CD14-positive monocyte (primary cell): ENCODE measurements around the gene PLCH1. TPM values are rescaled to one million over a fixed set of nuclear protein-coding genes. Genes with fewer than 3 reads are reported as not detected.

ENCODE experiments used
- DNase-seq, 3 donors: peaks; one replicate each; pipeline ENCODE4 v3.0.0-alpha.2; 2011 to 2022
- H2AFZ ChIP-seq: 2 replicates; pipeline ENCODE4 v1.6.0; 2012; ENCODE audit warnings: mild to moderate bottlenecking, low read depth, low read length, inconsistent platforms; ENCODE audit not compliant: insufficient read depth, poor library complexity, severe bottlenecking
- H3K27ac ChIP-seq, 2 donors: 1 replicate in 1 of 2; 2 replicates in 1 of 2; pipeline ENCODE4 v1.5.1; 2012 to 2013; ENCODE audit warnings: low read length in 2 of 2, control low read depth in 1 of 2, inconsistent platforms in 1 of 2, low read depth in 1 of 2, mild to moderate bottlenecking in 1 of 2
- H3K27me3 ChIP-seq, 2 donors: one replicate each; pipeline versions ENCODE4 v1.6.0 to v1.6.1; 2011 to 2013; ENCODE audit warnings: low read length in 2 of 2; ENCODE audit not compliant: control insufficient read depth in 2 of 2, insufficient read depth in 2 of 2
- H3K36me3 ChIP-seq, 2 donors: replicated peaks in 1 of 2; 1 replicate in 1 of 2; 2 replicates in 1 of 2; pipeline versions ENCODE4 v1.5.1 to v1.6.1; 2012 to 2013; ENCODE audit warnings: low read length in 2 of 2, control low read depth in 1 of 2, inconsistent platforms in 1 of 2, mild to moderate bottlenecking in 1 of 2; ENCODE audit not compliant: insufficient read depth in 2 of 2, control insufficient read depth in 1 of 2
- H3K4me1 ChIP-seq, 2 donors: 1 replicate in 1 of 2; 2 replicates in 1 of 2; pipeline versions ENCODE4 v1.5.1 to v1.6.1; 2012 to 2013; ENCODE audit warnings: low read length in 2 of 2, control low read depth in 1 of 2, inconsistent platforms in 1 of 2, mild to moderate bottlenecking in 1 of 2, moderate library complexity in 1 of 2; ENCODE audit not compliant: insufficient read depth in 2 of 2, control insufficient read depth in 1 of 2
- H3K4me2 ChIP-seq: replicated peaks from 2 replicates; pipeline ENCODE3; 2012; ENCODE audit warnings: low read length, moderate library complexity, mild to moderate bottlenecking; ENCODE audit not compliant: poor library complexity, severe bottlenecking; ENCODE audit errors: extremely low read depth
- H3K4me3 ChIP-seq, 3 experiments: fragments of 200-600 bp in 1 of 3; sonication (generic) in 1 of 3; replicated peaks in 1 of 3; 1 replicate in 2 of 3; 2 replicates in 1 of 3; pipeline ENCODE4 v1.5.1; 2011 to 2013; ENCODE audit warnings: low read length in 3 of 3, mild to moderate bottlenecking in 3 of 3, control low read depth in 2 of 3, low read depth in 2 of 3, inconsistent platforms in 1 of 3, moderate library complexity in 1 of 3
- H3K79me2 ChIP-seq: 2 replicates; pipeline ENCODE4 v1.6.0; 2012; ENCODE audit warnings: mild to moderate bottlenecking, control low read depth, inconsistent platforms, low read length, moderate library complexity; ENCODE audit not compliant: insufficient read depth
- H3K9ac ChIP-seq: 2 replicates; pipeline ENCODE4 v1.6.0; 2017; ENCODE audit warnings: low read length, mild to moderate bottlenecking; ENCODE audit not compliant: insufficient read depth, poor library complexity, severe bottlenecking
- H3K9me3 ChIP-seq, 2 donors: replicated peaks in 1 of 2; 1 replicate in 1 of 2; 2 replicates in 1 of 2; pipeline versions ENCODE4 v1.5.1 to v1.6.1; 2012 to 2013; ENCODE audit warnings: low read length in 2 of 2, control low read depth in 1 of 2; ENCODE audit not compliant: control insufficient read depth in 1 of 2, insufficient read depth in 1 of 2
- H4K20me1 ChIP-seq: 2 replicates; pipeline ENCODE4 v1.6.0; 2012; ENCODE audit warnings: mild to moderate bottlenecking, low read length, control low read depth, moderate library complexity; ENCODE audit not compliant: insufficient read depth
- H3K27ac Mint-ChIP-seq, 7 donors: one replicate each; pipeline ENCODE4 v1.8.0; 2020; ENCODE audit warnings: mild to moderate bottlenecking in 7 of 7, mixed read lengths in 7 of 7, moderate library complexity in 6 of 7, inconsistent platforms in 2 of 7
- H3K27me3 Mint-ChIP-seq, 3 donors: one replicate each; pipeline ENCODE4 v1.8.0; 2021 to 2022; ENCODE audit warnings: low read depth in 3 of 3, mild to moderate bottlenecking in 3 of 3, mixed read lengths in 3 of 3, moderate library complexity in 3 of 3, inconsistent platforms in 1 of 3
- H3K36me3 Mint-ChIP-seq, 2 donors: one replicate each; pipeline ENCODE4 v1.8.0; 2020; ENCODE audit warnings: mixed read lengths in 2 of 2, inconsistent platforms in 1 of 2, mild to moderate bottlenecking in 1 of 2
- H3K4me1 Mint-ChIP-seq: one replicate; pipeline ENCODE4 v1.8.0; 2020; ENCODE audit warnings: mild to moderate bottlenecking, mixed read lengths
- H3K4me3 Mint-ChIP-seq, 2 donors: one replicate each; pipeline ENCODE4 v1.8.0; 2020; ENCODE audit warnings: mild to moderate bottlenecking in 2 of 2, mixed read lengths in 2 of 2, moderate library complexity in 1 of 2
- H3K9me3 Mint-ChIP-seq, 7 donors: one replicate each; pipeline ENCODE4 v1.8.0; 2020 to 2022; ENCODE audit warnings: mixed read lengths in 7 of 7, mild to moderate bottlenecking in 6 of 7, moderate library complexity in 6 of 7, inconsistent platforms in 2 of 7
- WGBS: methylation state at CpG from one replicate; pipeline ENCODE4 v1.1.5; 2013; ENCODE audit warnings: missing lambda C conversion rate; ENCODE audit not compliant: insufficient coverage; 5-methylcytosine and 5-hydroxymethylcytosine counted together
- intact Hi-C, 2 donors: fragments of 100-400 bp; cut with micrococcal nuclease; formaldehyde crosslinking; loops; one replicate each; pipeline versions ENCODE4 v1.15.0 to v1.15.1; 2023
- polyA plus RNA-seq, 3 donors: library from polyadenylated mRNA; depleted of rRNA in 1 of 3; unstranded in 2 of 3; stranded (reverse) in 1 of 3; fragments of 300-500 nt in 2 of 3; fragments of >200 nt in 1 of 3; fragmentation: Illumina TruSeq in 2 of 3; gene quantifications; 1 replicate in 2 of 3; 2 replicates in 1 of 3; pipeline ENCODE4 v1.2.3, GENCODE V29; 2012 to 2021
- TF ChIP-seq, protein P1 (sequence below): fragments of 200-600 bp; IDR thresholded peaks from one replicate; pipeline ENCODE4 v1.8.0; 2022; ENCODE audit warnings: antibody characterized with exemption, mild to moderate bottlenecking

The PLCH1 gene
- polyA plus RNA-seq, 3 donors = not detected

DNA sequence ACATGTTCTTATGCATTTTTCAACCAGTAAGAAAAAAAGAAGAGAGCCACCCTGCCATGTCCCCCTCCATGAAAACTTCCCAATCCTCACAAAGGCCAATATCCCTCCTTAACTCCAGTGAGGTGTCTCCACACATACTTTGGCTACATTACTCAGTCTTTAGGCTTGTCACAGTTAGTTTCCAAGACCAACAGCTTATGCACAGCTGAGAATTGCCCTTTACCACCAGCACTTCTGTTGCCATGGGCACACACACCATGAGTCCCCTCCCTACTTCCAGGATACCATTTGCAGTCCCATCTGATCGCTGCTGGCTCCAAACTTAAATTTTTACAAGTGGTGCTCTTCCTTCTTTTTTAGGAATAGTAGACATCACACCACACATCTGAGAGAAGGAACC lies 301.1 kb downstream of the PLCH1 start:
- no peaks in the 10 kb centered on the region for H3K9me3 ChIP-seq

GRCh38 chr3:155442072-155442471 lies 302.8 kb downstream of the PLCH1 start:
- no peaks in the 10 kb centered on the region for H3K9me3 ChIP-seq
- no peak overlapping the region for H3K27ac Mint-ChIP-seq
- H3K4me3 ChIP-seq = no peak overlapping the region
- H3K4me2 ChIP-seq = no peak overlapping the region
- H3K4me3 Mint-ChIP-seq = no peak overlapping the region
- no peaks in the 10 kb centered on the region for H3K4me1 ChIP-seq
- H4K20me1 ChIP-seq = no peaks in the 10 kb centered on the region
- 100% methylated on average over 2 of the region's 5 CpGs for WGBS
- H3K27ac ChIP-seq = no peak overlapping the region
- H3K4me1 Mint-ChIP-seq = no peaks in the 10 kb centered on the region
- TF ChIP-seq, protein P1, sequence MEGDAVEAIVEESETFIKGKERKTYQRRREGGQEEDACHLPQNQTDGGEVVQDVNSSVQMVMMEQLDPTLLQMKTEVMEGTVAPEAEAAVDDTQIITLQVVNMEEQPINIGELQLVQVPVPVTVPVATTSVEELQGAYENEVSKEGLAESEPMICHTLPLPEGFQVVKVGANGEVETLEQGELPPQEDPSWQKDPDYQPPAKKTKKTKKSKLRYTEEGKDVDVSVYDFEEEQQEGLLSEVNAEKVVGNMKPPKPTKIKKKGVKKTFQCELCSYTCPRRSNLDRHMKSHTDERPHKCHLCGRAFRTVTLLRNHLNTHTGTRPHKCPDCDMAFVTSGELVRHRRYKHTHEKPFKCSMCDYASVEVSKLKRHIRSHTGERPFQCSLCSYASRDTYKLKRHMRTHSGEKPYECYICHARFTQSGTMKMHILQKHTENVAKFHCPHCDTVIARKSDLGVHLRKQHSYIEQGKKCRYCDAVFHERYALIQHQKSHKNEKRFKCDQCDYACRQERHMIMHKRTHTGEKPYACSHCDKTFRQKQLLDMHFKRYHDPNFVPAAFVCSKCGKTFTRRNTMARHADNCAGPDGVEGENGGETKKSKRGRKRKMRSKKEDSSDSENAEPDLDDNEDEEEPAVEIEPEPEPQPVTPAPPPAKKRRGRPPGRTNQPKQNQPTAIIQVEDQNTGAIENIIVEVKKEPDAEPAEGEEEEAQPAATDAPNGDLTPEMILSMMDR = no peak
- peaks cover 0 to 7% (median 0%) of the 10 kb centered on the region in 7 donors for H3K9me3 Mint-ChIP-seq
- H2AFZ ChIP-seq = no peak overlapping the region
- H3K27me3 ChIP-seq = no peaks in the 10 kb centered on the region
- no peaks in the 10 kb centered on the region for H3K79me2 ChIP-seq
- H3K9ac ChIP-seq = no peak overlapping the region
- intact Hi-C loops = no loop called here
- no peaks in the 10 kb centered on the region for H3K36me3 ChIP-seq
- no peaks in the 10 kb centered on the region for H3K36me3 Mint-ChIP-seq
- DNase-seq = no peak
- peaks cover 0 to 2% (median 0%) of the 10 kb centered on the region in 3 donors for H3K27me3 Mint-ChIP-seq

More for the DNA sequence above, 301.1 kb downstream of the PLCH1 start:
- Histone ChIP-seq H3K4me2 (no peak overlapping the region), H3K4me3 (no peak overlapping the region), H4K20me1 (no peaks in the 10 kb centered on the region), H2AFZ (no peak overlapping the region), H3K27ac (no peak overlapping the region), H3K27me3 (no peaks in the 10 kb centered on the region), H3K9ac (no peak overlapping the region), H3K36me3 (no peaks in the 10 kb centered on the region), H3K4me1 (no peaks in the 10 kb centered on the region), H3K79me2 (no peaks in the 10 kb centered on the region)
- Mint-ChIP-seq H3K27me3 (peaks cover 0 to 2% (median 0%) of the 10 kb centered on the region in 3 donors), H3K36me3 (no peaks in the 10 kb centered on the region), H3K9me3 (peaks cover 0 to 3% (median 0%) of the 10 kb centered on the region in 7 donors), H3K27ac (no peak overlapping the region), H3K4me3 (no peak overlapping the region), H3K4me1 (no peaks in the 10 kb centered on the region)
- DNase-seq = no peak
- no CpG with 5 or more reads among the region's 1 CpG for WGBS
- intact Hi-C loops = no loop called here
- TF ChIP-seq, protein P1 = no peak
